GM10248 (cell line): ENCODE data around the gene CSF1.

Experiments
- CTCF ChIA-PET: fragments of 300-600 bp; sonication (Branson Sonifier 250); formaldehyde crosslinking; extraction: SDS; loops from one replicate; lab custom pipeline; 2021; ENCODE audit warnings: antibody characterized with exemption; lab: Yijun Ruan, JAX
- POLR2A ChIA-PET: fragments of 350-650 bp; sonication (Branson Sonifier 250); formaldehyde crosslinking; extraction: SDS; loops from one replicate; lab custom pipeline; 2020; ENCODE audit warnings: antibody characterized with exemption; lab: Yijun Ruan, JAX
- DNase-seq: peaks from one replicate; pipeline ENCODE4 v3.0.0; 2012; ENCODE audit errors: extremely low spot score
- TF ChIP-seq, protein P1 (sequence below): IDR thresholded peaks from 2 replicates; pipeline ENCODE4 v1.5.1; 2012; ENCODE audit warnings: mild to moderate bottlenecking, low read depth; ENCODE audit errors: extremely low read depth, missing control alignments, control extremely low read depth

Gene CSF1

GRCh38 chr1:109927911-109928321, 17.3 kb downstream of the CSF1 start:
- no peak for DNase-seq
- POLR2A ChIA-PET = no interaction called here
- TF ChIP-seq, protein P1, sequence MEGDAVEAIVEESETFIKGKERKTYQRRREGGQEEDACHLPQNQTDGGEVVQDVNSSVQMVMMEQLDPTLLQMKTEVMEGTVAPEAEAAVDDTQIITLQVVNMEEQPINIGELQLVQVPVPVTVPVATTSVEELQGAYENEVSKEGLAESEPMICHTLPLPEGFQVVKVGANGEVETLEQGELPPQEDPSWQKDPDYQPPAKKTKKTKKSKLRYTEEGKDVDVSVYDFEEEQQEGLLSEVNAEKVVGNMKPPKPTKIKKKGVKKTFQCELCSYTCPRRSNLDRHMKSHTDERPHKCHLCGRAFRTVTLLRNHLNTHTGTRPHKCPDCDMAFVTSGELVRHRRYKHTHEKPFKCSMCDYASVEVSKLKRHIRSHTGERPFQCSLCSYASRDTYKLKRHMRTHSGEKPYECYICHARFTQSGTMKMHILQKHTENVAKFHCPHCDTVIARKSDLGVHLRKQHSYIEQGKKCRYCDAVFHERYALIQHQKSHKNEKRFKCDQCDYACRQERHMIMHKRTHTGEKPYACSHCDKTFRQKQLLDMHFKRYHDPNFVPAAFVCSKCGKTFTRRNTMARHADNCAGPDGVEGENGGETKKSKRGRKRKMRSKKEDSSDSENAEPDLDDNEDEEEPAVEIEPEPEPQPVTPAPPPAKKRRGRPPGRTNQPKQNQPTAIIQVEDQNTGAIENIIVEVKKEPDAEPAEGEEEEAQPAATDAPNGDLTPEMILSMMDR = no peak

DNA sequence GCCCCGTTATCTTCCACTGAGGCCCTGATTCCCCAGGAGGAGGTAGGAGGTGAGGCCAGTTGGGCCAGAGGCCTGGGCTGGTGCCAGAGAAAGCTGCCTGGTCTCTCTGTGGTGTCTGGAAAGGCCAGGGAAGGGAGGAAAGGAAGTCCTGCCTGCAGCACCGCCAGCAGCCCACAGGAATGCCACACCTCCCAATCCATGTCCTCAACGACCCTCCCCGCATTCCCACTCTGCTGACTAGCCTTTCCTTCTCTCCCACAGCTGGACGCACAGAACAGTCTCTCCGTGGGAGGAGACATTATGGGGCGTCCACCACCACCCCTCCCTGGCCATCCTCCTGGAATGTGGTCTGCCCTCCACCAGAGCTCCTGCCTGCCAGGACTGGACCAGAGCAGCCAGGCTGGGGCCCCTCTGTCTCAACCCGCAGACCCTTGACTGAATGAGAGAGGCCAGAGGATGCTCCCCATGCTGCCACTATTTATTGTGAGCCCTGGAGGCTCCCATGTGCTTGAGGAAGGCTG, 18.0 kb downstream of the CSF1 start:
- DNase-seq = no peak
- ChIA-PET POLR2A (no interaction called here), CTCF (no interaction called here)
- TF ChIP-seq, protein P1 = no peak

More at GRCh38 chr1:109927911-109928321, 17.3 kb downstream of the CSF1 start:
- CTCF ChIA-PET = no interaction called here

DNA sequence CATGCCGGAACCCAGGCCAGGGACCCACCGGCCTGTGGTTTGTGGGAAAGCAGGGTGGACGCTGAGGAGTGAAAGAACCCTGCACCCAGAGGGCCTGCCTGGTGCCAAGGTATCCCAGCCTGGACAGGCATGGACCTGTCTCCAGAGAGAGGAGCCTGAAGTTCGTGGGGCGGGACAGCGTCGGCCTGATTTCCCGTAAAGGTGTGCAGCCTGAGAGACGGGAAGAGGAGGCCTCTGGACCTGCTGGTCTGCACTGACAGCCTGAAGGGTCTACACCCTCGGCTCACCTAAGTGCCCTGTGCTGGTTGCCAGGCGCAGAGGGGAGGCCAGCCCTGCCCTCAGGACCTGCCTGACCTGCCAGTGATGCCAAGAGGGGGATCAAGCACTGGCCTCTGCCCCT, 18.5 kb downstream of the CSF1 start:
- TF ChIP-seq, protein P1 = no peak
- no peak for DNase-seq
- ChIA-PET CTCF (no interaction called here), POLR2A (no interaction called here)

DNA sequence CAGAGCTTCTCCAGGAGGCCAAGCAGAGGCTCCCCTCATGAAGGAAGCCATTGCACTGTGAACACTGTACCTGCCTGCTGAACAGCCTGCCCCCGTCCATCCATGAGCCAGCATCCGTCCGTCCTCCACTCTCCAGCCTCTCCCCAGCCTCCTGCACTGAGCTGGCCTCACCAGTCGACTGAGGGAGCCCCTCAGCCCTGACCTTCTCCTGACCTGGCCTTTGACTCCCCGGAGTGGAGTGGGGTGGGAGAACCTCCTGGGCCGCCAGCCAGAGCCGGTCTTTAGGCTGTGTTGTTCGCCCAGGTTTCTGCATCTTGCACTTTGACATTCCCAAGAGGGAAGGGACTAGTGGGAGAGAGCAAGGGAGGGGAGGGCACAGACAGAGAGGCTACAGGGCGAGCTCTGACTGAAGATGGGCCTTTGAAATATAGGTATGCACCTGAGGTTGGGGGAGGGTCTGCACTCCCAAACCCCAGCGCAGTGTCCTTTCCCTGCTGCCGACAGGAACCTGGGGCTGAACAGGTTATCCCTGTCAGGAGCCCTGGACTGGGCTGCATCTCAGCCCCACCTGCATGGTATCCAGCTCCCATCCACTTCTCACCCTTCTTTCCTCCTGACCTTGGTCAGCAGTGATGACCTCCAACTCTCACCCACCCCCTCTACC, 19.1 kb downstream of the CSF1 start:
- CTCF ChIA-PET = interaction anchor here (1.9 kb wide), 1 partner anchor 383 kb away, joined by 5 read pairs; no protein-coding TSS in a partner anchor
- POLR2A ChIA-PET = no interaction called here
- TF ChIP-seq, protein P1 = no peak
- DNase-seq = no peak

DNA sequence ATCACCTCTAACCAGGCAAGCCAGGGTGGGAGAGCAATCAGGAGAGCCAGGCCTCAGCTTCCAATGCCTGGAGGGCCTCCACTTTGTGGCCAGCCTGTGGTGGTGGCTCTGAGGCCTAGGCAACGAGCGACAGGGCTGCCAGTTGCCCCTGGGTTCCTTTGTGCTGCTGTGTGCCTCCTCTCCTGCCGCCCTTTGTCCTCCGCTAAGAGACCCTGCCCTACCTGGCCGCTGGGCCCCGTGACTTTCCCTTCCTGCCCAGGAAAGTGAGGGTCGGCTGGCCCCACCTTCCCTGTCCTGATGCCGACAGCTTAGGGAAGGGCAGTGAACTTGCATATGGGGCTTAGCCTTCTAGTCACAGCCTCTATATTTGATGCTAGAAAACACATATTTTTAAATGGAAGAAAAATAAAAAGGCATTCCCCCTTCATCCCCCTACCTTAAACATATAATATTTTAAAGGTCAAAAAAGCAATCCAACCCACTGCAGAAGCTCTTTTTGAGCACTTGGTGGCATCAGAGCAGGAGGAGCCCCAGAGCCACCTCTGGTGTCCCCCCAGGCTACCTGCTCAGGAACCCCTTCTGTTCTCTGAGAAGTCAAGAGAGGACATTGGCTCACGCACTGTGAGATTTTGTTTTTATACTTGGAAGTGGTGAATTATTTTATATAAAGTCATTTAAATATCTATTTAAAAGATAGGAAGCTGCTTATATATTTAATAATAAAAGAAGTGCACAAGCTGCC, 19.8 kb downstream of the CSF1 start:
- ChIA-PET POLR2A (no interaction called here), CTCF (interaction anchor here (1.2 to 1.9 kb wide), 2 partner anchors 8 to 384 kb away, joined by 3 to 5 read pairs; no protein-coding TSS in a partner anchor)
- TF ChIP-seq, protein P1 = peak; percentile 9
- no peak for DNase-seq

DNA sequence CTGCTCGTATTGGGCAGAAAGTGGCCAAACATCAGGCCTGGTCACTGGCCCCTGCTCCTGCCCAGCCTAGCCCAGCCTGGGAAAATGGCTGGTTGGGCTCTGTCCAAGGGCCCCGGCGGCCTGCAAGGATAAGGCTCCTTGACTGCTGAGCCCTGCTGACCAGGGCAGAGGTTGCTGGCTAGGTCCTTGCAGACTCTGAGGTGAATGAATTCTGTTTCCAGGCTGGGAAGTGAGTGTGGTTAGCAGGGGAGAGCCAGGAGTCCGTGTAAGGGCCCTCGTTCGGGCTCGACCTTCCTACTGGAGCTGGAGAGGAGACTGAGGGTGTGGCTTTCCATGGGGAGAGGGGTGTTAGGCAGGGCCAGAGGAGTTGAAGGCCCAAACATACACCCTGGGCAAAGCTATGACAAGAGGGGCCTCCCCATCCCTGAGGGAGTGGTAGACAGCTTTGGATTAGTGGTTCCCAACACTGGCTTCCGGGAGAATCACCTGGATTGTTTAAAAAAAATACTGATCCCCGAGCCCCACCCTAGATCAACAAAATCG, 20.6 kb downstream of the CSF1 start:
- CTCF ChIA-PET = interaction anchor here (1.2 to 2.1 kb wide), 4 partner anchors 9 to 385 kb away, joined by 3 to 7 read pairs (median 4); partner anchors contain the start of gene AHCYL1
- POLR2A ChIA-PET = no interaction called here
- TF ChIP-seq, protein P1 = no peak
- no peak for DNase-seq
